ENCODE results near the gene USP40.

USP40 gene

GRCh38 chr2:233430651-233431050 is 135.9 kb downstream of the USP40 start:
- Histone ChIP-seq H3K9ac (ENCODE audit: low read length) (no peak overlapping the region), H3K4me2 (ENCODE audit: low read depth, low read length, poor library complexity, severe bottlenecking) (no peak overlapping the region), H3F3A (ENCODE audit: insufficient read depth) (no peaks in the 10 kb centered on the region), H3K9me3 (ENCODE audit: insufficient read depth, low read length) (no peaks in the 10 kb centered on the region), H3K4me3 (ENCODE audit: insufficient read depth, low read length, poor library complexity, severe bottlenecking) (no peak overlapping the region), H3K27me3 (ENCODE audit: low read length) (no peaks in the 10 kb centered on the region), H3K36me3 (ENCODE audit: low read length) (no peaks in the 10 kb centered on the region), H4K20me1 (ENCODE audit: low read depth, low read length) (no peaks in the 10 kb centered on the region), H3K27ac (ENCODE audit: low read depth, low read length) (no peak overlapping the region), H3K79me2 (ENCODE audit: insufficient read depth, low read length) (no peaks in the 10 kb centered on the region), H3K9me2 (replicated peaks; ENCODE audit: insufficient read depth, low read length) (no peaks in the 10 kb centered on the region), H2AFZ (ENCODE audit: low read depth, low read length, severe bottlenecking) (no peak overlapping the region)
- TF ChIP-seq EZH2phosphoT487 (conservative IDR thresholded peaks at IDR 0.05; ENCODE audit: low read length) = no peak
- TF ChIP-seq, protein P1, sequence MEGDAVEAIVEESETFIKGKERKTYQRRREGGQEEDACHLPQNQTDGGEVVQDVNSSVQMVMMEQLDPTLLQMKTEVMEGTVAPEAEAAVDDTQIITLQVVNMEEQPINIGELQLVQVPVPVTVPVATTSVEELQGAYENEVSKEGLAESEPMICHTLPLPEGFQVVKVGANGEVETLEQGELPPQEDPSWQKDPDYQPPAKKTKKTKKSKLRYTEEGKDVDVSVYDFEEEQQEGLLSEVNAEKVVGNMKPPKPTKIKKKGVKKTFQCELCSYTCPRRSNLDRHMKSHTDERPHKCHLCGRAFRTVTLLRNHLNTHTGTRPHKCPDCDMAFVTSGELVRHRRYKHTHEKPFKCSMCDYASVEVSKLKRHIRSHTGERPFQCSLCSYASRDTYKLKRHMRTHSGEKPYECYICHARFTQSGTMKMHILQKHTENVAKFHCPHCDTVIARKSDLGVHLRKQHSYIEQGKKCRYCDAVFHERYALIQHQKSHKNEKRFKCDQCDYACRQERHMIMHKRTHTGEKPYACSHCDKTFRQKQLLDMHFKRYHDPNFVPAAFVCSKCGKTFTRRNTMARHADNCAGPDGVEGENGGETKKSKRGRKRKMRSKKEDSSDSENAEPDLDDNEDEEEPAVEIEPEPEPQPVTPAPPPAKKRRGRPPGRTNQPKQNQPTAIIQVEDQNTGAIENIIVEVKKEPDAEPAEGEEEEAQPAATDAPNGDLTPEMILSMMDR (IDR thresholded peaks at IDR 0.05; ENCODE audit: insufficient read depth, low read length, poor library complexity, severe bottlenecking) = no peak

DNA sequence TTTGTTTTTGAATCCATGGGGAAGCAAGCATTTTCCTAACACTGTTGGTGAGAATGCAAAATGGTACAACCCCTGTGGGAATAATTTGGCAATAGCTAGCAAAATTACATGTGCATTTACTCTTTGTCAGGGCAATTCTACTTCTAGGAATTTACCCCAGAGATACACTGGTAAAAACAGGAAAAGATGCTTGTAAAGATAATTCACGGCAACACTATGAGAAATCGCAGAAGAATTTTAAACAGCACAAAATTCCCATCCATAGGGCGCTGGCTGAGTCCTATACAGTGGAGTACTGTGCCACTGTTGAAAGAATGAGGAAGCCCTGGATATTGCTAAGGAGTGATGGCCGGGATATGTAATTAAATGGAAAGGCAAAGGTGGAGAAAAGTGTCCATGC is 136.5 kb downstream of the USP40 start:
- Histone ChIP-seq H3K36me3 (ENCODE audit: low read length) (no peaks in the 10 kb centered on the region), H3K9ac (ENCODE audit: low read length) (no peak overlapping the region), H3F3A (ENCODE audit: insufficient read depth) (no peaks in the 10 kb centered on the region), H3K9me2 (replicated peaks; ENCODE audit: insufficient read depth, low read length) (no peaks in the 10 kb centered on the region), H3K27ac (ENCODE audit: low read depth, low read length) (no peak overlapping the region), H4K20me1 (ENCODE audit: low read depth, low read length) (no peaks in the 10 kb centered on the region), H3K4me2 (ENCODE audit: low read depth, low read length, poor library complexity, severe bottlenecking) (no peak overlapping the region), H3K9me3 (ENCODE audit: insufficient read depth, low read length) (no peaks in the 10 kb centered on the region), H2AFZ (ENCODE audit: low read depth, low read length, severe bottlenecking) (no peak overlapping the region), H3K4me3 (ENCODE audit: insufficient read depth, low read length, poor library complexity, severe bottlenecking) (no peak overlapping the region), H3K79me2 (ENCODE audit: insufficient read depth, low read length) (no peaks in the 10 kb centered on the region), H3K27me3 (ENCODE audit: low read length) (no peaks in the 10 kb centered on the region)
- TF ChIP-seq, protein P1 (IDR thresholded peaks at IDR 0.05; ENCODE audit: insufficient read depth, low read length, poor library complexity, severe bottlenecking) = no peak
- TF ChIP-seq EZH2phosphoT487 (conservative IDR thresholded peaks at IDR 0.05; ENCODE audit: low read length) = no peak

DNA sequence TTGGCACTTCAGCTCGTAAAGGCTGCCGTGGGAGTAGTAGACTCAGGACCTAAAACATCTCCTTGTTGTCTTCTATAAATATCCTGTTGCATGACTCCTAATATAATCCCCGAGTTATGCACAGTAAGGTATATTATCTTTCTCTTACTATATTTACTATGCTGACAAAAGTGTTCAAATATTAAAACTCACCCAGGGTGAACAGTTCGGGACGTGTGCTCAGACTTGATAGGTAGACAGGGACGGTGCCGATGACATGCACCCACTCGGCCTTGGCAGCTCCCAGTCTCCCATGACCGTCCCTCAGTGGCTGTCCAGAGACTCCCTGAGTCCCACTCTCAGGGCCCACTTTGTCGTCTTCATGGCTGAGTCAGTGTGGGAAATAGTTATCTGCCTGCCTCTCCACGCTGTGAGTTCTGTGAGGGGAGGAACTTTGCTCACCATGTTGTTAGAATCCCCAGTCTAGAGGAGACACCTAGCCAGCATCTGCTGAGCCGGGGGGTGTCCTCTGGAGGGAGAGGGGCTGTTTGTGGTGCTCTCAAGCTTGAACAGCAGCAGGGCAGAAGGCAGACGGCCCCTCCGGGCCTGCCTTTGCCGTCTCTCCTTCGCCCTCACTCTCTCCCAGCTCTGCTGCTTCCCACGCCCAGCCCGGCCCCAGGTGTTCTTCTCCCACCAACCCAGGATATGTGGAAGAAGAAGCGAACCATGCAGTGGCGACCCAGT is 137.2 kb downstream of the USP40 start:
- Histone ChIP-seq H3K9me3 (ENCODE audit: insufficient read depth, low read length) (no peaks in the 10 kb centered on the region), H3K27ac (ENCODE audit: low read depth, low read length) (no peak overlapping the region), H4K20me1 (ENCODE audit: low read depth, low read length) (no peaks in the 10 kb centered on the region), H2AFZ (ENCODE audit: low read depth, low read length, severe bottlenecking) (no peak overlapping the region), H3K4me2 (ENCODE audit: low read depth, low read length, poor library complexity, severe bottlenecking) (no peak overlapping the region), H3K9ac (ENCODE audit: low read length) (no peak overlapping the region), H3F3A (ENCODE audit: insufficient read depth) (no peaks in the 10 kb centered on the region), H3K4me3 (ENCODE audit: insufficient read depth, low read length, poor library complexity, severe bottlenecking) (no peak overlapping the region), H3K36me3 (ENCODE audit: low read length) (no peaks in the 10 kb centered on the region), H3K79me2 (ENCODE audit: insufficient read depth, low read length) (no peaks in the 10 kb centered on the region), H3K9me2 (replicated peaks; ENCODE audit: insufficient read depth, low read length) (no peaks in the 10 kb centered on the region), H3K27me3 (ENCODE audit: low read length) (no peaks in the 10 kb centered on the region)
- TF ChIP-seq, protein P1 (IDR thresholded peaks at IDR 0.05; ENCODE audit: insufficient read depth, low read length, poor library complexity, severe bottlenecking) = no peak
